ENCODE data around the gene ZBTB49.

ZBTB49 gene

DNA sequence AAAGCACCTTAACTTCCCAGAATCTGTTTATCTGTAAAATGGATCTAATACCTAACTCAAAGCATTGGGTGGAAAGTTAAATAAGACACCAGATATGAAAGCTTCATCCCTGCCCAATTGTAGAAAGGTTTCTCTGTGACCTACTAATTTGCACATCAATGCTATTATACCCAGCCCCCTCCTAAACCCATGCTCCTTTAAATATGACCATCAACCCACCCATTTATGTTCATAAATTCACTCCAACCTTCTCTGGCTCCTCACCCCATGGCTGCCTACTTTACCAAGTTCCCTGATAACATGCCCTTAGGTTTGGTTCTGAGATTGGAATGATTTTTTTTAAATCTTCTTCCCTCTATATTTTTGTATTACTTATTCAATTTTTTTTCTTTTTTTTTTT, 2.0 kb upstream of the ZBTB49 start:
- H3K4me1 ChIP-seq: peaks cover 0 to 33% (median 23%) of the 10 kb centered on the region in 4 donors
- intact Hi-C loops (cut with DNase I; ENCODE audit: low total_unique reads): no loop called here

DNA sequence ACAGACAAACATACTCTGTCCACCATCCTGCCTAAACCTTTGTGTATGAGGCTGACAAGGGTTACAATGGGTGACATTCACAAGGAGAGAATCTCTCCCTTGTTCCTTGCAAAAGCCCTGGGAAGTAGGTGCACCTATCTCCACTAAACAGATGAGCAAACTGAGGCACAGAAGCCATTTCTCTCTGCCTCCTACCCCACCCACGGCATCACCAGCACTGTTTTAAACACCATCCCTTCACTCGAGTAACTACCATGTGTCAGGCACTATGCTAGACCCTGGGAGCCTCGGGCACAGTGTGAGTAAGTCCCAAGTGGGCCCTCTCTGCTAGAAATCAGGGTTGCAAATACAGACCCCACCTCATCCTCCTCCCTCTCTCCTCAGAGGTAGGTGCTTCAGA, 996 bp upstream of the ZBTB49 start:
- Histone ChIP-seq H3K9me3 (no peaks in the 10 kb centered on the region), H3K4me1 (peaks cover 0 to 33% (median 23%) of the 10 kb centered on the region in 4 donors)

More for the DNA sequence above, 2.0 kb upstream of the ZBTB49 start:
- TF ChIP-seq, protein P1, sequence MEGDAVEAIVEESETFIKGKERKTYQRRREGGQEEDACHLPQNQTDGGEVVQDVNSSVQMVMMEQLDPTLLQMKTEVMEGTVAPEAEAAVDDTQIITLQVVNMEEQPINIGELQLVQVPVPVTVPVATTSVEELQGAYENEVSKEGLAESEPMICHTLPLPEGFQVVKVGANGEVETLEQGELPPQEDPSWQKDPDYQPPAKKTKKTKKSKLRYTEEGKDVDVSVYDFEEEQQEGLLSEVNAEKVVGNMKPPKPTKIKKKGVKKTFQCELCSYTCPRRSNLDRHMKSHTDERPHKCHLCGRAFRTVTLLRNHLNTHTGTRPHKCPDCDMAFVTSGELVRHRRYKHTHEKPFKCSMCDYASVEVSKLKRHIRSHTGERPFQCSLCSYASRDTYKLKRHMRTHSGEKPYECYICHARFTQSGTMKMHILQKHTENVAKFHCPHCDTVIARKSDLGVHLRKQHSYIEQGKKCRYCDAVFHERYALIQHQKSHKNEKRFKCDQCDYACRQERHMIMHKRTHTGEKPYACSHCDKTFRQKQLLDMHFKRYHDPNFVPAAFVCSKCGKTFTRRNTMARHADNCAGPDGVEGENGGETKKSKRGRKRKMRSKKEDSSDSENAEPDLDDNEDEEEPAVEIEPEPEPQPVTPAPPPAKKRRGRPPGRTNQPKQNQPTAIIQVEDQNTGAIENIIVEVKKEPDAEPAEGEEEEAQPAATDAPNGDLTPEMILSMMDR (IDR thresholded peaks at IDR 0.05): no peak
- Histone ChIP-seq H3K27ac (no peak overlapping the region), H3K9me3 (no peaks in the 10 kb centered on the region), H3K36me3 (peaks cover 5 to 20% (median 20%) of the 10 kb centered on the region in 3 donors), H3K4me3 (no peak overlapping the region), H3K27me3 (no peaks in the 10 kb centered on the region)
- no peak for DNase-seq

DNA sequence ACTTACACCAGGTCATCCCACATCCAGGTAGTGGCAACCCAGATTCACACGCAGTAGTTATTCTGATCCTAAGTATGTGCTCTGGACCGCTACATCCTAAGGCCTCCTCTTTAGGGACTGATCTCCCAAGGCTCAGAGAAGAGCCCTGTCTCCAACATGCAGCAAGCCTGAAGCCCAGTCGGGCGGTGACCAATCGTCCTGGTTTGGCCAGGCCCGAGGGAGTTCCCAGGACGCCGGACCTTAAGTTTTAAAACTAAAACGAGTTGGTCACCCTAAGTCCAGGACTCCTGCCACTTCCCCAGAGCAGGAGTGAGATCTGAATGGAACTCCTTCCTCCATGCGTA, 482 bp upstream of the ZBTB49 start:
- no peak for DNase-seq
- H3K27me3 ChIP-seq: no peaks in the 10 kb centered on the region
- H3K36me3 ChIP-seq: peaks cover 0 to 15% (median 11%) of the 10 kb centered on the region in 3 donors
- H3K27ac ChIP-seq: peak overlapping the region; percentile 76 to 87
- peak overlapping the region; percentile 85 to 92 for H3K4me3 ChIP-seq
- H3K4me1 ChIP-seq: peaks cover 0 to 33% (median 23%) of the 10 kb centered on the region in 4 donors
- intact Hi-C loops (cut with DNase I; ENCODE audit: low total_unique reads): no loop called here
- H3K9me3 ChIP-seq: no peaks in the 10 kb centered on the region
- TF ChIP-seq, protein P1 (IDR thresholded peaks at IDR 0.05): no peak

More for the DNA sequence above, 996 bp upstream of the ZBTB49 start:
- TF ChIP-seq, protein P1 (IDR thresholded peaks at IDR 0.05): no peak
- Histone ChIP-seq H3K27me3 (no peaks in the 10 kb centered on the region), H3K4me3 (peak overlapping the region; percentile 85 to 92), H3K36me3 (peaks cover 0 to 15% (median 15%) of the 10 kb centered on the region in 3 donors), H3K27ac (peak overlapping the region in 1 of 2 donors; percentile 87)
- intact Hi-C loops (cut with DNase I; ENCODE audit: low total_unique reads): no loop called here
- no peak for DNase-seq

DNA sequence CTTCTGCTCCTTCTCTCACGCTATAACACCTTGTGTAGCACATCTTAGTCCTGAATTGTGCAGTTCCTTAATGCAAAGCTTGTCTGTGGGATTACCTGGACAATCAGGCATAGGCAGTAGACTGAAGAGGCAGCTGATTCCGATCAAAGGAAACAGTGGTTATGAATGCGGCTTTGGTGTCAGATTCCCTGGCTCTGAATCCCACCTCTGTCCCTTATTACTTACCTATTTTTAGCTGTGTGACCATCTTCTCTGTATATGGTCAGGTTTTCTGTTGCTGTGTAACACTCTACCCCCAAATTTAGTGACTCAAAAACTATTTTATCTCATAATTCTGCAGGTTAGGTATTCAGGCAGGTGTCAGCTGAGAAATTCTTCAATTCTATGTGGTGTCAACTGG, 3.2 kb downstream of the ZBTB49 start:
- peaks cover 0 to 32% (median 23%) of the 10 kb centered on the region in 4 donors for H3K4me1 ChIP-seq
- H3K4me3 ChIP-seq: no peak overlapping the region
- H3K27me3 ChIP-seq: no peaks in the 10 kb centered on the region
- TF ChIP-seq, protein P1 (IDR thresholded peaks at IDR 0.05): no peak
- DNase-seq: no peak
- H3K9me3 ChIP-seq: no peaks in the 10 kb centered on the region
- no peaks in the 10 kb centered on the region for H3K36me3 ChIP-seq
- intact Hi-C loops (cut with DNase I; ENCODE audit: low total_unique reads): no loop called here
- H3K27ac ChIP-seq: no peak overlapping the region

DNA sequence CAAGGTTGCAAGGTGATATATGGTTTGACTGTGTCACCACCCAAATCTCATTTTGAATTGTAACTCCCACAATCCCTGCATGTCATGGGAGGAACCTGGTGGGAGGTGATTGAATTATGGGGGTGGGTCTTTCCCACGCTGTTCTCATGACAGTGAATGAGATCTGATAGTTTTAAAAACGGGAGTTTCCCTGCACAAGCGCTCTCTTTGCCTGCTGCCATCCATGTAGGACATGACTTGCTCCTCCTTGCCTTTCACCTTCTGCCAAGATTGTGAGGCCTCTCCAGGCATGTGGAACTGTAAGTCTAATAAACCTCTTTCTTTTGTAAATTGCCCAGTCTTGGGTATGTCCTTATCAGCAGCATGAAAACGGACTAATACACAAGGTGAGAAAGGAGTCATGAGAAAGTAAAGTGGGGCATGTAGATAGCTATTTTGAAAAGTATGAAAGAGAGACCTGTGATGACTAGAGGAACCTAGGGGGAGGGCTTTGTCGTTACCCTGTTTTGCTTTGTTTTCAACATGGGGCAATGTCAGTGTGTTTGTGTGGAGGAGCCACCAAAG, 6.3 kb downstream of the ZBTB49 start:
- Histone ChIP-seq H3K36me3 (peaks cover 0 to 9% (median 0%) of the 10 kb centered on the region in 3 donors), H3K27ac (no peak overlapping the region), H3K4me1 (peaks cover 0 to 10% (median 5%) of the 10 kb centered on the region in 4 donors), H3K9me3 (no peaks in the 10 kb centered on the region), H3K4me3 (no peak overlapping the region), H3K27me3 (no peaks in the 10 kb centered on the region)
- TF ChIP-seq, protein P1 (IDR thresholded peaks at IDR 0.05): no peak
- intact Hi-C loops (cut with DNase I; ENCODE audit: low total_unique reads): no loop called here
- no peak for DNase-seq

All from tibial artery (tissue), 4 donors.